Stimulated activated CD4-positive, alpha-beta T cell treated with anti-CD3 and anti-CD28 coated beads, Interleukin-1b, Interleukin-23, amount 100 ng/mL, for 4 hours (primary cell): ENCODE results near the gene MORF4L1.
A peak's percentile ranks its signal among the peaks of the same experiment; 100 is the strongest.
"Not testable (repeated sequence)": the region's sequence is repeated elsewhere in the genome, so short reads cannot be mapped to it uniquely, and the experiment has no call there.

Experiments
- DNase-seq, 2 donors: peaks; one replicate each; pipeline ENCODE4 v3.0.0-alpha.2; 2020; ENCODE audit warnings: low read depth in 2 of 2

Gene MORF4L1

GRCh38 chr15:78900819-78901533, 28.3 kb downstream of the MORF4L1 start:
- not testable (repeated sequence) for DNase-seq

- not testable (repeated sequence) for DNase-seq
Measured at GRCh38 chr15:78902281-78903032, 29.8 kb downstream of the MORF4L1 start.

- no peak for DNase-seq
Measured at GRCh38 chr15:78904599-78905358, 32.1 kb downstream of the MORF4L1 start.

- no peak for DNase-seq
Measured at GRCh38 chr15:78906316-78906620, 33.6 kb downstream of the MORF4L1 start.

GRCh38 chr15:78907577-78907976, 34.9 kb downstream of the MORF4L1 start:
- no peak for DNase-seq

GRCh38 chr15:78909160-78909695, 36.5 kb downstream of the MORF4L1 start:
- DNase-seq = no peak

- peak in 1 of 2 donors; percentile 4 for DNase-seq
Measured at GRCh38 chr15:78909791-78910228, 37.1 kb downstream of the MORF4L1 start.

GRCh38 chr15:78910271-78910670, 37.6 kb downstream of the MORF4L1 start:
- DNase-seq = no peak

GRCh38 chr15:78912316-78912715, 39.6 kb downstream of the MORF4L1 start:
- no peak for DNase-seq

GRCh38 chr15:78913012-78913411, 40.3 kb downstream of the MORF4L1 start:
- no peak for DNase-seq

GRCh38 chr15:78914027-78914764, 41.5 kb downstream of the MORF4L1 start:
- DNase-seq = no peak

GRCh38 chr15:78915341-78916087, 42.8 kb downstream of the MORF4L1 start:
- no peak for DNase-seq

GRCh38 chr15:78916088-78916487, 43.4 kb downstream of the MORF4L1 start:
- no peak for DNase-seq

- DNase-seq = no peak
Measured at GRCh38 chr15:78917888-78918287, 45.2 kb downstream of the MORF4L1 start.

GRCh38 chr15:78921517-78921916, 48.8 kb downstream of the MORF4L1 start:
- no peak for DNase-seq

- DNase-seq = no peak
Measured at GRCh38 chr15:78921940-78922339, 49.2 kb downstream of the MORF4L1 start.

GRCh38 chr15:78922527-78922926, 49.8 kb downstream of the MORF4L1 start:
- no peak for DNase-seq

GRCh38 chr15:78923015-78923414, 50.3 kb downstream of the MORF4L1 start:
- no peak for DNase-seq

- DNase-seq = no peak
Measured at GRCh38 chr15:78923480-78924360, 51.0 kb downstream of the MORF4L1 start.

- DNase-seq = no peak
Measured at GRCh38 chr15:78925076-78925624, 52.5 kb downstream of the MORF4L1 start.
